ENCODE data around the gene FAAH.
A peak's percentile ranks its signal among the peaks of the same experiment; 100 is the strongest.

Gene FAAH

GRCh38 chr1:46423574-46424240, 29.6 kb downstream of the FAAH start:
- DNase-seq (ENCODE audit: low spot score), result no peak

- no peak for DNase-seq (ENCODE audit: low spot score)
Measured at GRCh38 chr1:46424730-46425129, 30.6 kb downstream of the FAAH start.

GRCh38 chr1:46425726-46426125, 31.6 kb downstream of the FAAH start:
- DNase-seq (ENCODE audit: low spot score), result no peak

GRCh38 chr1:46427541-46427940, 33.4 kb downstream of the FAAH start:
- DNase-seq (ENCODE audit: low spot score), result no peak

- DNase-seq (ENCODE audit: low spot score), result no peak
Measured at GRCh38 chr1:46429436-46429835, 35.3 kb downstream of the FAAH start.

- no peak for DNase-seq (ENCODE audit: low spot score)
Measured at GRCh38 chr1:46431695-46432094, 37.6 kb downstream of the FAAH start.

GRCh38 chr1:46432781-46433327, 38.7 kb downstream of the FAAH start:
- no peak for DNase-seq (ENCODE audit: low spot score)

- no peak for DNase-seq (ENCODE audit: low spot score)
Measured at GRCh38 chr1:46434358-46434757, 40.2 kb downstream of the FAAH start.

GRCh38 chr1:46436844-46437243, 42.7 kb downstream of the FAAH start:
- DNase-seq (ENCODE audit: low spot score), result no peak

GRCh38 chr1:46437723-46438122, 43.6 kb downstream of the FAAH start:
- DNase-seq (ENCODE audit: low spot score), result no peak

GRCh38 chr1:46438346-46438745, 44.2 kb downstream of the FAAH start:
- no peak for DNase-seq (ENCODE audit: low spot score)

GRCh38 chr1:46440478-46440877, 46.4 kb downstream of the FAAH start:
- no peak for DNase-seq (ENCODE audit: low spot score)

GRCh38 chr1:46442317-46443161, 48.4 kb downstream of the FAAH start:
- peak; percentile 82 for DNase-seq (ENCODE audit: low spot score)

- no peak for DNase-seq (ENCODE audit: low spot score)
Measured at GRCh38 chr1:46444466-46444865, 50.3 kb downstream of the FAAH start.

- no peak for DNase-seq (ENCODE audit: low spot score)
Measured at GRCh38 chr1:46445773-46446256, 51.7 kb downstream of the FAAH start.

- peak; percentile 87 for DNase-seq (ENCODE audit: low spot score)
Measured at GRCh38 chr1:46446646-46447498, 52.8 kb downstream of the FAAH start.

- DNase-seq (ENCODE audit: low spot score), result no peak
Measured at GRCh38 chr1:46447499-46448108, 53.5 kb downstream of the FAAH start.

GRCh38 chr1:46448109-46448911, 54.2 kb downstream of the FAAH start:
- DNase-seq (ENCODE audit: low spot score), result no peak

- DNase-seq (ENCODE audit: low spot score), result no peak
Measured at GRCh38 chr1:46449223-46450159, 55.4 kb downstream of the FAAH start.

GRCh38 chr1:46450160-46450517, 56.0 kb downstream of the FAAH start:
- no peak for DNase-seq (ENCODE audit: low spot score)
